ENCODE results near the gene TMEM8B. TPM values are rescaled to one million over a fixed set of nuclear protein-coding genes. Genes with fewer than 3 reads are reported as not detected.

TMEM8B gene
- total RNA-seq, 6 experiments from 2014 or later: 8.7 to 15.2 (median 12.0) TPM

- DNase-seq: no peak
- H3K9me3 Mint-ChIP-seq: no peaks in the 10 kb centered on the region
- H3K36me3 Mint-ChIP-seq (ENCODE audit: low read depth): no peaks in the 10 kb centered on the region
- no peak overlapping the region for H3K4me3 Mint-ChIP-seq
- H3K4me1 Mint-ChIP-seq (ENCODE audit: low read depth): peaks cover 27% of the 10 kb centered on the region
- peaks cover 2% of the 10 kb centered on the region for H3K27me3 Mint-ChIP-seq (ENCODE audit: insufficient read depth)
- no peak overlapping the region for H3K27ac Mint-ChIP-seq
- TF ChIP-seq, protein P1, sequence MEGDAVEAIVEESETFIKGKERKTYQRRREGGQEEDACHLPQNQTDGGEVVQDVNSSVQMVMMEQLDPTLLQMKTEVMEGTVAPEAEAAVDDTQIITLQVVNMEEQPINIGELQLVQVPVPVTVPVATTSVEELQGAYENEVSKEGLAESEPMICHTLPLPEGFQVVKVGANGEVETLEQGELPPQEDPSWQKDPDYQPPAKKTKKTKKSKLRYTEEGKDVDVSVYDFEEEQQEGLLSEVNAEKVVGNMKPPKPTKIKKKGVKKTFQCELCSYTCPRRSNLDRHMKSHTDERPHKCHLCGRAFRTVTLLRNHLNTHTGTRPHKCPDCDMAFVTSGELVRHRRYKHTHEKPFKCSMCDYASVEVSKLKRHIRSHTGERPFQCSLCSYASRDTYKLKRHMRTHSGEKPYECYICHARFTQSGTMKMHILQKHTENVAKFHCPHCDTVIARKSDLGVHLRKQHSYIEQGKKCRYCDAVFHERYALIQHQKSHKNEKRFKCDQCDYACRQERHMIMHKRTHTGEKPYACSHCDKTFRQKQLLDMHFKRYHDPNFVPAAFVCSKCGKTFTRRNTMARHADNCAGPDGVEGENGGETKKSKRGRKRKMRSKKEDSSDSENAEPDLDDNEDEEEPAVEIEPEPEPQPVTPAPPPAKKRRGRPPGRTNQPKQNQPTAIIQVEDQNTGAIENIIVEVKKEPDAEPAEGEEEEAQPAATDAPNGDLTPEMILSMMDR (IDR thresholded peaks at IDR 0.05): no peak
Measured at GRCh38 chr9:35914301-35914807, 85.3 kb downstream of the TMEM8B start.

Other genes starting within 250 kb of the TMEM8B start
- gene TESK1, start 224.0 kb upstream of the TMEM8B start, total RNA-seq (2021; fragmentation: NEBNext Ultra II Directional; extraction: Animal tissue kit (Norgen Biotek cat#: 25700)): 10 to 100 TPM; 25.4 to 33.2 (median 28.5) TPM
- under 1 TPM; 0.37 to 0.87 (median 0.49) TPM for gene CD72, start 210.8 kb upstream of the TMEM8B start, total RNA-seq (2021; fragmentation: NEBNext Ultra II Directional; extraction: Animal tissue kit (Norgen Biotek cat#: 25700))
- gene SIT1, start 178.3 kb upstream of the TMEM8B start, total RNA-seq (2021; fragmentation: NEBNext Ultra II Directional; extraction: Animal tissue kit (Norgen Biotek cat#: 25700)): not detected
- over 10,000 TPM in 5 of 6 experiments, 1,000 to 10,000 TPM in 1; 9,197 to 39,404 (median 23,537) TPM for gene RMRP, start 171.2 kb upstream of the TMEM8B start, total RNA-seq (2021; fragmentation: NEBNext Ultra II Directional; extraction: Animal tissue kit (Norgen Biotek cat#: 25700))
- 10 to 100 TPM; 22.5 to 29.8 (median 24.6) TPM for gene CCDC107, start 170.9 kb upstream of the TMEM8B start, total RNA-seq (2021; fragmentation: NEBNext Ultra II Directional; extraction: Animal tissue kit (Norgen Biotek cat#: 25700))
- gene ARHGEF39, start 164.0 kb upstream of the TMEM8B start, total RNA-seq (2021; fragmentation: NEBNext Ultra II Directional; extraction: Animal tissue kit (Norgen Biotek cat#: 25700)): 1 to 10 TPM; 1.7 to 4.4 (median 2.6) TPM
- gene CA9, start 155.3 kb upstream of the TMEM8B start, total RNA-seq (2021; fragmentation: NEBNext Ultra II Directional; extraction: Animal tissue kit (Norgen Biotek cat#: 25700)): under 1 TPM in 1 of 6 experiments, not detected in 5; 0.28 TPM
- gene TPM2, start 139.3 kb upstream of the TMEM8B start, total RNA-seq (2021; fragmentation: NEBNext Ultra II Directional; extraction: Animal tissue kit (Norgen Biotek cat#: 25700)): 1,000 to 10,000 TPM; 1,810 to 3,557 (median 2,546) TPM
- 100 to 1,000 TPM; 470 to 562 (median 491) TPM for gene TLN1, start 97.0 kb upstream of the TMEM8B start, total RNA-seq (2021; fragmentation: NEBNext Ultra II Directional; extraction: Animal tissue kit (Norgen Biotek cat#: 25700))
- gene CREB3, start 96.6 kb upstream of the TMEM8B start, total RNA-seq (2021; fragmentation: NEBNext Ultra II Directional; extraction: Animal tissue kit (Norgen Biotek cat#: 25700)): 100 to 1,000 TPM; 106 to 127 (median 114) TPM
- gene GBA2, start 80.0 kb upstream of the TMEM8B start, total RNA-seq (2021; fragmentation: NEBNext Ultra II Directional; extraction: Animal tissue kit (Norgen Biotek cat#: 25700)): 10 to 100 TPM; 22.9 to 25.7 (median 24.0) TPM
- 10 to 100 TPM; 27.6 to 35.1 (median 30.9) TPM for gene RGP1, start 79.9 kb upstream of the TMEM8B start, total RNA-seq (2021; fragmentation: NEBNext Ultra II Directional; extraction: Animal tissue kit (Norgen Biotek cat#: 25700))
- gene MSMP, start 75.0 kb upstream of the TMEM8B start, total RNA-seq (2021; fragmentation: NEBNext Ultra II Directional; extraction: Animal tissue kit (Norgen Biotek cat#: 25700)): not detected
- 10 to 100 TPM; 38.3 to 48.5 (median 41.7) TPM for gene NPR2, start 37.6 kb upstream of the TMEM8B start, total RNA-seq (2021; fragmentation: NEBNext Ultra II Directional; extraction: Animal tissue kit (Norgen Biotek cat#: 25700))
- gene SPAG8, start 17.0 kb upstream of the TMEM8B start, total RNA-seq (2021; fragmentation: NEBNext Ultra II Directional; extraction: Animal tissue kit (Norgen Biotek cat#: 25700)): 1 to 10 TPM in 4 of 6 experiments, under 1 TPM in 2; 0.80 to 1.7 (median 1.2) TPM
- 10 to 100 TPM; 23.3 to 35.3 (median 34.6) TPM for gene HINT2, start 14.2 kb upstream of the TMEM8B start, total RNA-seq (2021; fragmentation: NEBNext Ultra II Directional; extraction: Animal tissue kit (Norgen Biotek cat#: 25700))
- not detected for gene FAM221B, start 496 bp upstream of the TMEM8B start, total RNA-seq (2021; fragmentation: NEBNext Ultra II Directional; extraction: Animal tissue kit (Norgen Biotek cat#: 25700))
- not detected for gene OR13J1, start 41.2 kb downstream of the TMEM8B start, total RNA-seq (2021; fragmentation: NEBNext Ultra II Directional; extraction: Animal tissue kit (Norgen Biotek cat#: 25700))
- 1 to 10 TPM; 2.5 to 4.1 (median 3.3) TPM for gene HRCT1, start 77.0 kb downstream of the TMEM8B start, total RNA-seq (2021; fragmentation: NEBNext Ultra II Directional; extraction: Animal tissue kit (Norgen Biotek cat#: 25700))
- under 1 TPM in 5 of 6 experiments, not detected in 1; 0.19 to 0.34 (median 0.23) TPM for gene SPAAR, start 80.3 kb downstream of the TMEM8B start, total RNA-seq (2021; fragmentation: NEBNext Ultra II Directional; extraction: Animal tissue kit (Norgen Biotek cat#: 25700))
- gene OR2S2, start 128.9 kb downstream of the TMEM8B start, total RNA-seq (2021; fragmentation: NEBNext Ultra II Directional; extraction: Animal tissue kit (Norgen Biotek cat#: 25700)): not detected
- 100 to 1,000 TPM; 149 to 182 (median 173) TPM for gene RECK, start 207.7 kb downstream of the TMEM8B start, total RNA-seq (2021; fragmentation: NEBNext Ultra II Directional; extraction: Animal tissue kit (Norgen Biotek cat#: 25700))